GM04504 (cell line): ENCODE data around the gene COA6.
"Not testable (repeated sequence)": the region's sequence is repeated elsewhere in the genome, so short reads cannot be mapped to it uniquely, and the experiment has no call there.

Experiments
- DNase-seq: peaks from one replicate; pipeline ENCODE4 v3.0.0-alpha.2; 2012; ENCODE audit warnings: low read depth

COA6 gene

DNA sequence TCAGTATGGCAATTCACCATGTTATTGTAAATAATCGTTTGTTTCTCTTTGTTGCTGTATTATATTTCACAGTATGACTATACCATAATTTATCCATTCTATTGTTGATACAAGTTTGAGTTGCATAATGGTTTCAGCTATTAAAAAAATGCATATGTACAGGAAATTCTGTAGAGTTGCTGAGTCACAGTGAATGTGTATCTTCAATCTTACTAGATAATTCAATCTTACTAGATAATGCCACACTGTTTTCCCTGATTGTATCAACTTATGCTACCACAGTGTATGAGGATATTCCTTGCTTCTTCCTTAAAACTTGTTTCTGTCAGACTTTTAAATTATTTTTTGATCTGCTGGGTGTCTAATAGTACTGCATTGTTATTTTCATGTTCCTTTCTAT, 3.5 kb upstream of the COA6 start:
- DNase-seq, result no peak

DNA sequence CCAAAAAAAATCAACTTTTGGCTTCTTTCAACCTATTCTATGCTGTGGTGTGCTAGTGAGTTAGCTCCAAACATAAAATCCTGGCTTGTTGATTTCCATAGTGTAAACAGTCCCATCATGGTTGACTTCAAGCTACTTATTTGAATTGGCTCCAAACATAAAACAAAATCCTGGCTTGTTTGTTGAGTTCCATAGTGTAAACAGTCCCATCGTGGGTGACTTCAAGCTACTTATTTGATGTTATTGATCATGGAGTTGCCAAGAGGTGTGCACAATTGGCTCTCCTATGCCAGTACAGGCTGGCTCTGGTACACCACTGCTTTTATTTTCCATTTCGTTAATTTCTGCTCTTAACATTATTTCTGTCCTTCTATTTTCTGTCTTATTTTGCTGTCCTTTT, 1.8 kb upstream of the COA6 start:
- DNase-seq, result no peak

DNA sequence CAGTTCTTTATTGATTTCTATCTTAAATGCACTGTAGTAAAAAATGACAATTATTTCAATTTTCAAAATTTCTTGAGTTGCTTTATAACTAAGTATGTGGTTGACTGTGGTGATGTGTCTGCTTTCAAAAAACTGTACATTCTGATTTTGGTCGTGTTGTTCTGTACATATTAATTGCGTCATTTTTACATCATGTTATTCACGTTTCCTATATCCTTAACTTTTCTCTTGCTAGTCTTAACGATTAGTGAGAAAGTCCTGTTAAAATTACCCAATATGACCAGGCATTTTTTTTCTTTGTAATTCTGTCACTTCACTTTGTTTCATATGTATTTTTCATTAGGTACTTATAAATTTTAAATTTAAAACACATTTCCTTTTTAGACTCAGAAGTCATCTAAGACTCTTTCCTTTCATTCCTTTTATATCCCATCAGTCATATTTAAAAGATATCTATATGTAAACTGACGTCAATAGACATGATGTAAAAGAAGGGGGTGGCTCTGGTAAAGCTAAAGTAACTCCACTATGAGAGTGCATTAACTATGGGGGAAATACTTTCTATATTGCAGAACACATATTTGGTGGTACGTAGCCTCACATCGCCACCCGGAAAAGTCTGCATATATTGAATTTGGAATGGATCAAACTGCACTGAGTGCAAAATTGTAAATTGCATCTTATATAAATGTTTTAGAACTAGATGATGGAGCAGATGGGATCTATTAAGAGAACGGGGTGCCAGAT, 1.1 kb upstream of the COA6 start:
- DNase-seq, result no peak

DNA sequence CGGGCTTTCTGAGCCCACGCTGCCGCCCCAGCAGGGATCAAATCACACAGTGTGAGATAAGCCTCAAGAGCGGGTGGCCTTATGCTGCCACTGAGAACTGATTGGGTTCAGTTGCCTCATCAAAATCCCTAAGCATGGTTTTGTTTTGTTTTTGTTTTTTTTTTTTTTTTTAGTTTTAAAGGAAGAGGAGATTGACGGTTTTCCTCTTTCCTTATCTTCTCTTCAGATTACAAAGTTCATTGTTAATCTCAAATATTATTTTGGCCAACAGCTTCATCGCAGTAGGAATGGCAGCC, 651 bp downstream of the COA6 start:
- DNase-seq, result no peak

DNA sequence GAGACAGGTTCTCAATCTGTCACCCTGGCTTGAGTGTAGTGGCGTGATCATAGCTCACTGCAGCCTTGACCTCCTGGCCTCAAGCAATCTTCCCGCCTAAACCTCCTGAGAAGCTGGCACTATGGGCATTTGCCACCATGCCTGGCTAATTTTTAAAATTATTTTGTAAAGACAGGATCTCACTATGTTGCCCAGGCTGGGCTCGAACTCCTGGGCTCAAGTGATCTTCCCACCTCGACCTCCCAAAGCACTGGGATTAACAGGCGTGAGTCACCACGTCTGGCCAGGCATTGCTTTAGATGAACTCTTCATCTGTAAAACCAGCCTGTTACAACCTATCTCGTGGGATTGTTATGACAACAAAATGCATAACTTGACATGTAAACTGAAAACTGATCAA, 2.4 kb downstream of the COA6 start:
- no peak for DNase-seq

DNA sequence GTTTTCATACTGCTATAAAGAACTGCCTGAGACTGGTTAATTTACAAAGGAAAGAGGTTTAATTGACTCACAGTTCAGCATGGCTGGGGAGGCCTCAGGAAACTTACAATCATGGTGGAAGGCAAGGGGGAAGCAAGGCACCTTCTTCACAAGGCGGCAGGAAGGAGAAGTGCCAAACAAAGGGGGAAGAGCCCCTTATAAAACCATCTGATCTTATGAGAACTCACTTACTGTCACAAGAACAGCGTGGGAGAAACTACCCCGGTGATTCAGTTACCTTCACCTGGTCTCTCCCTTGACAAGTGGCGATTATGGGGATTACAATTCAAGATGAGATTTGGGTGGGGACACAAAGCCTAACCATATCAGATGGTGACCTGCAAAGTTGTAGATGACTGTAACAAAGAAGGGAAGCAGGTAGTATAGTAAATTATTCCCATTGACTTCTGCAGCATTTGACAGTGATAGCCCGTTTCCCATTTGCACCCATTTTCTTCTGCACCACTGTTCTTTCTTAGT, 6.4 kb downstream of the COA6 start:
- DNase-seq, result not testable (repeated sequence)

DNA sequence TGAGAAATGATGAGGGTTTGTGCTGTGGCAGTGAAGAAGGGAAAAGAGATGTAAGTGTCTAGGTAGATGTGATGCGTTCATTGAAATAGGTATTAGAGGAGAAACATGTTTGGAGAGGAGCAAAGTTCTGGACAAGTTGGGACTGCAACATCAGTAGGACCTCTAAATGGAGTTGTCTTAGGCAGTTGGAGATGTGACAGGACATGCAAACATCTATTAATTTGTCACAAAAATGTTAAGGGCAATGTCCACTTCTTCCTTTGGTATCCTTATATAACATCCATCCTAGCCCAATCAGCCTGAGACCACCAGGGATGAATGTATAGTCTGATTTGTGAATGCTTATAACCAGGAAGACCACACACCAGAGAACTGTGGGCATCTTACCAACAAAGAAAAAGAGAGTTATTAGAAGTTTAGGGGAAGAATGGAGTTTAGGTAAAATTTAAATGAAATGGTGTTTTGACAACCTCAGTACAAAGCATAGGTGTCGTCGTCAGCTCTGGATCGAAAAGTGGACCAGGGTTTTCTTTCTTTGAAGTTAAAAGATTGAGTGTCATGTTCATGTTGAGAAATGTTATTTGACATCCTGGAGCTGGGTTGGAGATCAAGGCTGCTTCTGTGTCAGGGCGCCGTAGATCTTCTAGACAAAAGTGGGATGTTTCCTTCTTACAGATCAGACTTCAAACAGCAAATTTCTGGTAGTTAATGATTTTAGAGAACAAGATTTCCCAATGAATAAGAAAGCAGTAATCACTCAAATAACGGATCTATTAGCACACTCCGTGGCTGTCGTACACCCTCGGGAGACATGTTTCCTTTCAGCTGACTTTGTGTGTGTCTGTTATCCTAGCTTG, 8.7 kb downstream of the COA6 start:
- DNase-seq, result no peak

DNA sequence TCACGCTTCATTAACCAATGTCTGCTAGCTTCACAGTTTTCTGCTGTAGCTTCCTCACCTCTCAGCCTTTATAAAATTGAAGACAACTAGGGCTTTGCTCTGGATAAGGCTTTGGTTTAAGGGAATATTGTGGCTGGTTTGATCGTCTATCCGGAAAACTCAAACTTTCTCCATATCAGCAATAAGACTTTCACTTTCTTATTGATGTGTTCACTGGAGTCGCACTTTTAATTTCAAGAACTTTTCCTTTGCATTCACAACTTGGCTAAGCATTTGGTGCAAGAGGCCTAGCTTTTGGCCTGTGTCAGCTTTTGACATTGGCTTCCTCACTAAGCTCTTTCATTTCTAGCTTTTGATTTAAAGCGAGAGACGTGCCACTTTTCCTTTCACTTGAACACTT, 12.9 kb downstream of the COA6 start:
- DNase-seq, result no peak

DNA sequence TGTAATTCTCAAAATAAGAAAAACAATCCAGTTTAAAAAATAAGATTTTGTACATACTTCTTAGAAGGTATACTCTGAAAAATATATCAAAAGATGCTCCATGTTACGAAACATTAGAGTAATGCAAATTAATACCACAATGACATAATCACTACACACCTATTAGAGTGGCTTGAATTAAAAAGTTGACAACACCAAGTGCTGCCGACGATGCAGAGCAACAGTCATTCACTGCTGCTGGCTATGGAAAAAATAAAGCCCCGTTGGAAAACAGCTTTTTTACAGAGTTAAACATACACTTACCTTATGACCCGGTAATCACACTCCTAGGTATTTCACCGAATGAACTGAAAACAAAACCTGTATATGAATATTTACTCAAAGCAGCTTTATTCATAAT, 14.8 kb downstream of the COA6 start:
- no peak for DNase-seq

DNA sequence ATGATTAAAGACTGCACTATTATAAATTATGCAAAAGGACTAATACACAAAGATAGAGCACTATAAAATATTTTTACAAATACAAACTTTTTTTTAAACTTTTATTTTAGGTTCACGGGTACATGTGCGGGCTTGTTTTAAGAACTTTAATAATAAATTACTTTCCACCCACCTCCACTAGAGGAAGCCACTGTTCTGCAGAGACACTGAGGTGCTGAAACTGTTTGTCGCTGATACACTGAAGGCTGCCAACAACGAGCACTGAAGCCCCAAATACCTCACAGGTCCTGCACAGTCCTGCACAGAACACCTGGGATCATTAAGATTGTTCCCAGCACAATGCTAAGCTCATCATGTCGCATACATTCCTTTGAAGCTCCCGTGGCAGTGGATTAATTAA, 19.9 kb downstream of the COA6 start:
- no peak for DNase-seq

DNA sequence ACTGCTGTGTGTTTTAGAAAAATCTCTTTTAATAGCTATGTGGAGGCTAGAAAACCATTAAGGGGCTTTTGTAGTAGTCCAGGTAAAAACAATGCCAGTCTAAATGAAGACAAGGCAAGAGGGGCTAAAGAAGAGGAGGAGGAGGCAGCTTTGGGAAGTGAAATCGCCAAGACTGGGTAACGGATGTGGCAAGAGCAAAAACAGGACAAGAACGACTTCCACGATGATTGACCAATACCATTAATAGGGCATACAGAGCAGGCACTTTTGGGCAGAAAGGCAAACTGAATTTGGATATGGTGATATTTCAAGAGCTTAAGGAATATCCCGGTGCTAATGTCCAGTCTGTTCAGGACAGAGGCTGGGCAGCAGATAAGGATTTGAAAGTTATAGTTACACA, 22.0 kb downstream of the COA6 start:
- DNase-seq, result no peak

DNA sequence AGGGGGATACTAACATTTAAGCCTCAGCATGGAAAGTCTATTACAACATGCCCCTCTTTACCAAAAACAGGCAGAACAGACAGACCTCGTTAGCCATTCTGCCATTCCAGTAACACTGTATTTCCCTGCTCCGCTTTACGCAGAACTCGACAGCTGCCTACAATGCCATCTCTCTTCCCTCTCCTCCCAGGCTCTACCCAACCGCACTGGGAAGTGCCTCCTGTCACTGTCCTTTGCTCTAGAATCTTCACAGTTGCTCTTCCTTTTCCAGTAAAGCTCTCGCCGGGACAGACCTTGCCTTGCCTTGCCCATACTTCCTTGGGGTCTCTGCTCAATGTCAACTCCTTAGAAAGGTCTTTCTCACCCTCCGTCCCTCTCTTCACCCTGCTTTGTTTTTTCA, 22.8 kb downstream of the COA6 start:
- no peak for DNase-seq

DNA sequence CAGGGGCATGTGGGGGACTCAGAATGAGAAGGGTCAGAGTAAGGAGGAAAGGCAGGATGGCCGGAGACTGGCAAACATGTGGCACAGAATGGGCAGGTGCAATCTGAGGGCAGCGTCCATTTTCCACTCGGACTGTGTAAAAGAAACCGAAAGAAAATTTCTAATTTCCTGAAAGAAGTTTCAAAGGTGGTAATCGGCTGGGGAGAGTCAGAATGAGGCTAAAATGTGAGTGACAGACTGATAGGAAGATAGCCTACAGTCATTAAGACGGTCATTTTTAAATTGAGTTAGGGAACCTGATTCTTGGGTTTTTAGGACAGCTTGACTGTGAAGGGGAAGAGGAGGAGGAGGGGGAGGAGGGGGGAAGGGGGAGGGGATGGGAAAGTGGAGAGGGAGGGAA, 23.6 kb downstream of the COA6 start:
- DNase-seq, result no peak

DNA sequence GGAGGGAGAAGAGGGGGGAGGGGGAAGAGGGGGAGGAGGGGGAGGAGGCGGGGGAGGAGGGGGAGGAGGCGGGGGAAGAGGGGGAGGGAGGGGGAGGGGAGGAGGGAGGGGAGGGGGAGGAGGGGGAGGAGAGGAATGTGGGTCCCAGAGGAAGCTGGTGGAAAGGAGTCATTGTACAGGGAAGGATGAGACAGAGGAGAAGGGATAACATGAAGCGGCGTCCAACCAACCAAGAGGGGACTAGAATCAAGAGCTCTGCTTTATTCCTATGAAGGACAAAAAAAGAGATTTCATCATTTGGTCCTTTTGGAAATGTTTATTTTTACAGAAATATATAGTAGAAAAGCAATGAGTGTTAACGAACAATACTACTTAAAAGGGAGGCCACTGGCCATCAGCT, 24.5 kb downstream of the COA6 start:
- no peak for DNase-seq

DNA sequence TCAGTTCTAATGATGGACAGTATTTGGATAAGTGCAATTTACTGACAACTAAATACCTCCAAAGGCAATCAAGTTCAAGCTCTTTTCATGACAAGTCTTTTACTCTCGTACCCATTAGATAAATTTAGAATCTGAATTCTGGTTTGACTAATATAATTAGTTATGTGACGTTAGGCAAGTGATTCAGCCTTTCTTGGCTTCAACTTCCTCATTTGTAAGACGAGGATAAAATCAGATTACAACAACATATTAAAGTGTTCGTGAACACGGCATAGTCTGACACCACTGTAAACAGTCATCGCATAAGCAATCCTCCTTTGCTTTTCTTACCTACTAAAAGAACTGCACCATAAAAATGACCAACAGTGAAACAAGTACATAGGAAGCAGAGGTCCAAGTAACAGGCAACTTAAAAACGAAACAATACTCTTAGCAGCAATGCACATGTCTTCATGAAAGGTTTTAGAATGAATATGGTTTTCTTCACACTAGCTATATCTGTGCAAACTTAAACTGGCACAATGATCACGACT, 25.7 kb downstream of the COA6 start:
- DNase-seq, result peak; percentile 7

DNA sequence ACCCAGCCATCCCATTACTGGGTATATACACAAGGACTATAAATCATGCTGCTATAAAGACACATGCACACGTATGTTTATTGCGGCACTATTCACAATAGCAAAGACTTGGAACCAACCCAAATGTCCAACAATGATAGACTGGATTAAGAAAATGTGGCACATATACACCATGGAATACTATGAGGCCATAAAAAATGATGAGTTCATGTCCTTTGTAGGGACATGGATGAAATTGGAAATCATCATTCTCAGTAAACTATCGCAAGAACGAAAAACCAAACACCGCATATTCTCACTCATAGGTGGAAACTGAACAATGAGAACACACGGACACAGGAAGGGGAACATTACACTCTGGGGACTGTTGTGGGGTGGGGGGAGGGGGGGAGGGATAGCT, 26.3 kb downstream of the COA6 start:
- DNase-seq, result not testable (repeated sequence)

DNA sequence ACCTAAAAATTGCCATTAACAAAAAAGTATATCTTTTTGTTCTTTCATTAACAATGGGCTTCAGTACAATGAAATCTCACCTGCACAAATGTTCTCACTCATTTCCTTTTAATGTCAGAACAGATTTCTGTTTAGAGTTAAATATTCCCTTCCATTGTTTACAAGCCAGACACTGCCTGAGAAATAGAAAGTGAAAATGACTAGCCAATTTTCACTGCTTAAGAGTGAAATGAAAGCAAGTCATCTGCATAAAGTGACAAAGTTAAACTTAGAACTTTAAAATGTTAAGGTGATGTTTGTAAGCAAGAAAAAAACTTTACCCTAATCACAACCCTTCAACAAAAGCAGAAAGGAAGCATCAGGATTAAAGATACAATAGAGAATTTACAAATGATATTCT, 27.5 kb downstream of the COA6 start:
- DNase-seq, result no peak

DNA sequence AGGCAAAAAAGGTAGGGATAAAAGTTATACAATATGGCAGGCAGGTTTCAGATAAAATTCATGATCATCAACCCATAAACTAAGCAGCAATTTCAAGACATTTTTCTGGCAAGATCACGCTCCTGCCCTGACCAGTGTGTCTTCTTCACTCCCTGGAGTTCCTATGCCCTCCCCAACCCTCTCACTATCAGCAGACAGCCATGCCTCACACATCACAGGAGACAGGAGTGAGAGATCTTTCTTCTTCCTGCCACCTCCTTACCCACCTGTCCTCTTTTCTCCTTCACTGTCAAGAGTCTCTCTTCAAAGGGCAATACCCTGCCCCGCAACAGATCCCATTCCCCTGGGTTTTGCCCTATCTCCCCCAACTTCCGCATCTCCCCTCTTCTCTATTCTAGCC, 28.4 kb downstream of the COA6 start:
- no peak for DNase-seq

DNA sequence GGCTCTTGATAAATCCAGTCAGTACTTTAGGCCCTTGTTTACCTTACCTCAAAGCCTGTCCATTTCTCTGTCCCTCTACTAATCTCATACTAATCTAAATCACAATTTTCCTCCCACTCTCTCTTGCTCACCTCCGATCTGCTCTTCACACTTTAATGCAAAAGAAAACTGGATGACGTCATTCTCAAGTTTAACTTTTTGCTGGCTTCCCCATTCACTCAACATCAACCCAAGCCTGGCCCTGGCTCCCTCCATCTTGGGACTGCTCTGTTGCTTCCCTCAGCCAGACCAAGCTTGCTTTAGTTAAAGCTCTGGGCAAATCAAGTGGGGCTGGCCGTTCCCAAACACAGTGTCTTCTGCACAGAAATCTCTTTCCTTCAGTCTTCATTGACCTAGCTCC, 29.7 kb downstream of the COA6 start:
- no peak for DNase-seq

DNA sequence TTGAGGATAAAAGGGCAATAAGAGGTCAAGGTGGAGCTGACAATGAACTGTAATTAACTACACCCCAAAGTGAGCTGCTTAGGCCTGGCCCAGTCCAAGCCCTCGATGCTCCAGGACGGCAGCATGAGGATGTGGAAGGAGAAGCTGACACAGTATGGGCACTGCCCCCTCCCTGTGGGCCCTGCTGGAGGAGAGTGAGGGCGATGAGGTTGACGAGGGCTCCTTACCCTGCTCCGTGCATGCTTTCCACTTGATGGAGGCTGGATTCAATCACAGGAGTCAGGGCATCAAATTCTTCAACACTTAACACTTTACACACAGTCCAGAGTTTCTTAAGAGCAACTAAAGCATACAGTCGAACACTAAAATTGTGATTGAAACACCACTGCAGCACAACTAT, 32.4 kb downstream of the COA6 start:
- no peak for DNase-seq

DNA sequence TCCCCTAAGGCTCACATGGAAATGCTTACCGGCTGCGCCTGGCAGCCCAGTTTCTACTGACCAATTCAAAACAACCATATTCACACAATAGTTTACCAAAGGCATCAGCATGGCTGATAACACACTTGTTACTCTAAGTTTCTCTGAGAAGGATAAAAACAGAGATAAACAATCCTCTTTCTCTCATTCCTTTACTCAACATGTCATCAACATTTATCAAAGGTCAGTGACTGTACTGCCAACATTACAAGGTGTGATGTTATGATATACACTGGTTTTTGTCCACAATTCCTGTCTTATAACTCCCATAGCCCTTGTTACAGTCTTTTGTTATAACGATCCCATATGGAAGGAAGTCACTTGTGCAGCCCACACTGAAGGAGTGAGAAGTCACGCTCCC, 33.6 kb downstream of the COA6 start:
- no peak for DNase-seq

DNA sequence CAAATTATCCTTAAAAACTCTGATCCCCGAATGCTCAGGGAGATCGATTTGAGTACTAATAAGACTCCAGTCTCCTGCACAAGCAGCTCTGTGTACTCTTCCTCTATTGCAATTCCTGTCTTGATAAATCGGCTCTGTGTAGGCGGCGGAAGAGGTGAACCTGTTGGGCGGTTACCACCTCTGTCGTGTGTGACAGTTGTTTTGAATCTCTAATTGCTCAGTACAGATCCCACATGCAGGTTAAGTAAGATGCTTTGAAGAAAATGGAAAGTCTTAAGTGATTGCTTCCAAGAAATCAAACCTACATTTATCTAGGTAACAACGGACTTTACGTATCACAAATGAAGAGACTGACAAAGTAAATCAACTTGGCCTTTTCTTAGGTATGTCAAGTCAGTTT, 35.5 kb downstream of the COA6 start:
- DNase-seq, result no peak

DNA sequence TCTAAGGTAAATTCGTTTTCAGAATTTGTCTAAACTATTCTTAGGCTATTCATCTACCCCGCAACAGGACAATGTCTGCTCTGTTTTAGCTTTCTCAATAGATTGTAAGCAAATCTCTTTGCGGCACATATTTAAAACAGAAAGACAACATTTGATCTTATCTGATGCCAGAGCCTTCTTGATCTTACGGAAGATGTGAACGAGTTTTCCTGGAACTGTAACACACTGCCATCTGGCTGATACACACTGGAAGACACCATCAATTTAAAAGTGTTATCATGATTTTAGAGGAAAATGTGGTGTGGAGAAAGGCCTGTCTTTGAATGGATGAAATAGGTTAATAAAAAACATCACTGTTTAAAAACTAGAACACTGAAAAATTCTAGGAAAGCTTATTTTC, 36.1 kb downstream of the COA6 start:
- DNase-seq, result no peak
